Activated naive CD4-positive, alpha-beta T cell treated with anti-CD3 and anti-CD28 coated beads, Interleukin-2, amount 50 U/mL, for 24 hours (primary cell): Measurements from ENCODE around the gene GDAP1L1.
"Not testable (repeated sequence)": the region's sequence is repeated elsewhere in the genome, so short reads cannot be mapped to it uniquely, and the experiment has no call there.

ENCODE experiments used
- H3K27ac Mint-ChIP-seq: one replicate; pipeline ENCODE4 v1.8.0; 2021; ENCODE audit warnings: mild to moderate bottlenecking, mixed read lengths
- H3K27me3 Mint-ChIP-seq: one replicate; pipeline ENCODE4 v1.8.0; 2021; ENCODE audit warnings: mixed read lengths
- H3K36me3 Mint-ChIP-seq: one replicate; pipeline ENCODE4 v1.8.0; 2021; ENCODE audit warnings: mixed read lengths
- H3K4me1 Mint-ChIP-seq: one replicate; pipeline ENCODE4 v1.8.0; 2021; ENCODE audit warnings: mixed read lengths
- H3K4me3 Mint-ChIP-seq: one replicate; pipeline ENCODE4 v1.8.0; 2021; ENCODE audit warnings: mild to moderate bottlenecking, mixed read lengths
- H3K9me3 Mint-ChIP-seq: one replicate; pipeline ENCODE4 v1.8.0; 2021; ENCODE audit warnings: mixed read lengths

GDAP1L1 gene

DNA sequence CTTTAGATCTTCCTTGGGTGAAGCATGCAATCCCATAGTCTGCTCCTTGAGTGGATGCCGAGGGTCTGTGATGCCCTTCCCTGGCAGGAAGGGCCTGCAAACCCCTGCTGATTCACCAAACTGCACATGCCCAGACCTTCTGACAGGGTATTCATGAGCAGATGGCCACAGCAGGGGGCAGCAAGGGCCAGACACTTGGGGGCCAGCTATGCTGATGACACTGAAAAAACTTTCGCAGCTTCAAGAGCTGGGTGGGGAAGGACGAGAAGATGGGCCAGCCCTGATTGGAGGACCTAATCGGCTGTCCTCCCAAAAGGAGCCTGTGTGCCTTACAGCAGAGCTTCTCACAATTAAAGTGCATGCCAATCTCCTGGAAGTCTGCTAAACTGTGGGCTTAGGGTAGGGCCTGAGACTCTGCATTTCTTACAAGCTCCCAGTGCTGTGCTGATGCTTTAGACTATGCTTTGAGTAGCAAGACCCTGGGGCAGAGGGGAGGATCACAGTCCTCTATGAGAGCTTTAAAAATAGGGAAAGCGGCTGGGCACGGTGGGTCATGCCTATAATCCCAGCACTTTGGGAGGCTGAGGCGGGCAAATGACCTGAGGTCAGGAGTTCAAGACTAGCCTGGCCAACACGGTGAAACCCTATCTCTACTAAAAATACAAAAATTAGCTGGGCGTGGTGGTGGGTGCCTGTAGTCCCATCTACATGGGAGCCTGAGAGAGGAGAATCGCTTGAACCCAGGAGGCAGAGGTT is 15.2 kb upstream of the GDAP1L1 start:
- Mint-ChIP-seq H3K36me3 (no peaks in the 10 kb centered on the region), H3K4me3 (no peak overlapping the region), H3K27ac (no peak overlapping the region), H3K9me3 (no peaks in the 10 kb centered on the region), H3K27me3 (no peaks in the 10 kb centered on the region), H3K4me1 (peaks cover 7% of the 10 kb centered on the region)

DNA sequence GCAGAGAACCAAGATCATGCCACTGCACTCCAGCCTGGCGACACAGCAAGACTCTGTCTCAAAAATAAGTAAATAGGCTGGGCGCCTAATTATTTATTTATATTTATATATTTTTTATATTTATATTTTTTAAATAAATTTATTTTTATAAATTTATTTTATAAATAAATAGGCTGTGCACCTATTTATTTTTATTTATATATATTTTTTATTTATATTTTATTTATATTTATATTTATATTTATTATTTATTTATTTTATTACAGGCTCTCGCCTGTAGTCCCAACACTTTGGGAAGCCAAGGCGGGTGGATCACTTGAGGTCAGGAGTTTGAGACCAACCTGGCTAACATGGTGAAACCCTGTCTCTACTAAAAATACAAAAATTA is 14.6 kb upstream of the GDAP1L1 start:
- H3K27me3 Mint-ChIP-seq, H3K9me3 Mint-ChIP-seq, H3K36me3 Mint-ChIP-seq, H3K27ac Mint-ChIP-seq, H3K4me1 Mint-ChIP-seq, H3K4me3 Mint-ChIP-seq: not testable (repeated sequence)

DNA sequence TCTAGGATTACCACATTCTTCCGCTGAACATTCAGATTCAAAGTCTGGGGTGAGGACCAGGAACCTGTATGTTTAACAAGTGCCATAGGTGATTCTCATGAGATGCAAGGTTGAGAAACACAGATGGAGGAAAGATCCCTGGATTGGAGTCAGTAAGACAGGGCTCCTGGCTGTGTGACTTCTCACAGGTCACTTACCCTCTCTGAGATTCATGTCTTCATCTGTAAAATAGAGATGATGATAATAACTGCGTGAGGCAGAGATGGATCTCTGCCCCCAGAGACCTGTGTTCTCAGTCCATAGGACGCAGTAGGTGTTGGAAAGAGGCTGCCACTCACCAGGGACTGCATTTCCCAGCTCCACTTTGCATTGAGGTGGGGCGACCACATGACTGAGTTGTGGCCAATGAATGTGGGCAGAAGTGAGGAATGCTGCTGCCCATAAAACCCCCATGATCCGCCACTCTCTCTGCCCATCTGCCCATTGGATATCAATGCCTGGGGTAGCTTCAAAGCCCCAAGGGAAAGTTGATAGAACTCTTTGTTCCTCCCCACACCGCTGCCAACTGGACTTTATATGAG is 13.6 kb upstream of the GDAP1L1 start:
- H3K4me3 Mint-ChIP-seq: no peak overlapping the region
- H3K27ac Mint-ChIP-seq: no peak overlapping the region
- peaks cover 7% of the 10 kb centered on the region for H3K4me1 Mint-ChIP-seq
- no peaks in the 10 kb centered on the region for H3K27me3 Mint-ChIP-seq
- no peaks in the 10 kb centered on the region for H3K9me3 Mint-ChIP-seq
- H3K36me3 Mint-ChIP-seq: no peaks in the 10 kb centered on the region

DNA sequence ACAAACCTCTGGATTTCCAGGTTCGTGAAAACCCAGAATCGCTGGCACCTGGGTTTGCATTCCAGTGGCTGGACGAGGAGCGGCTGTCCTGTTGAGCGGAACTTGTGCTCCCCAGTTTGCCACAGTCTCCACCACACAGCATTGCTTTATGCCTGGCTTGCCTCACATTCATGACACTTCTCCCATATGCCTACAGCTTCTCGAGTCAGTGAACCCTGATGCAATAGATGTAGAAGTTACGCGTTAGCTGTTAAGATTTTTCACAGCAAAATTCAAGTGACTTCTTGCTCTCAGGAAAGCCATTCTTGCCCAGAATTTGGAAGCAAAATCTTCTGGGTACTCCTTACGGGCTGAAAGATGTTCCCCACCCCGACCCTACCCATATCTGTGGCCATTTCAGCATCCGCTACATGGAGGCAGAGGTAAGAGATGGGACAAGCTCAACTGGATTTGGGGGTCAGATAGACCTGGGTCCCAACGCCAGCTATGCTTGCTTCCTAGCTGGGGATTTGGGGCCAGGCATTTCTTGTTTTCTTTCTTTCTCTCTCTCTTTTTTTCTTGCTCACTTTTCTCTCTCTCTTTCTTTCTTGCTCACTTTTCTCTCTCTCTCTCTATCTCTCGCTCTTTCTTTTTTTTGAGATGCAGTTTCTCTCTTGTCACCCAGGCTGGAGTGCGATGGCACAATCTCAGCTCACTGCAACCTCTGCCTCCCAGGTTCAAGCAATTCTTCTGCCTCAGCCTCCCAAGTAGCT is 12.4 kb upstream of the GDAP1L1 start:
- no peaks in the 10 kb centered on the region for H3K9me3 Mint-ChIP-seq
- peaks cover 7% of the 10 kb centered on the region for H3K4me1 Mint-ChIP-seq
- no peak overlapping the region for H3K4me3 Mint-ChIP-seq
- H3K27me3 Mint-ChIP-seq: no peaks in the 10 kb centered on the region
- H3K36me3 Mint-ChIP-seq: no peaks in the 10 kb centered on the region
- H3K27ac Mint-ChIP-seq: no peak overlapping the region

DNA sequence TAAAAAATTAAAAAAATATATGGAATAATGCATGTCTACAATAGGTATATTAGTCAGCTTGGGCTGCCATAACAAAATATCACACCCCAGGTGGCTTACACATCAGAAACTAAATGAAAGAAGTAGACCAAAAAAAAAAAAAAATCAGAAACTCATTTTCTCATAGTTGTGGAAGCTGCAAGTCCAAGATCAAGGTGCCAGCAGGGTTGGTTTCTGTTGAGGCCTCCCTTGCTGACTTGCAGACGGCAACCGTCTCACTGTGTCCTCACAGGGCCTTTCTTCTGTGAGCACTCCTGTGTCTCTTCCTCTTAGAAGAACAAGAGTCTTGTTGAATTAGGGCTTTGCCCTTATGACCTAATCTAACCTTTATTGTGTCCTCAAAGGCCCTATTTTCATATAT is 11.4 kb upstream of the GDAP1L1 start:
- Mint-ChIP-seq H3K4me1 (peaks cover 7% of the 10 kb centered on the region), H3K9me3 (no peaks in the 10 kb centered on the region), H3K27me3 (no peaks in the 10 kb centered on the region), H3K4me3 (no peak overlapping the region), H3K36me3 (peaks cover 2% of the 10 kb centered on the region), H3K27ac (no peak overlapping the region)

DNA sequence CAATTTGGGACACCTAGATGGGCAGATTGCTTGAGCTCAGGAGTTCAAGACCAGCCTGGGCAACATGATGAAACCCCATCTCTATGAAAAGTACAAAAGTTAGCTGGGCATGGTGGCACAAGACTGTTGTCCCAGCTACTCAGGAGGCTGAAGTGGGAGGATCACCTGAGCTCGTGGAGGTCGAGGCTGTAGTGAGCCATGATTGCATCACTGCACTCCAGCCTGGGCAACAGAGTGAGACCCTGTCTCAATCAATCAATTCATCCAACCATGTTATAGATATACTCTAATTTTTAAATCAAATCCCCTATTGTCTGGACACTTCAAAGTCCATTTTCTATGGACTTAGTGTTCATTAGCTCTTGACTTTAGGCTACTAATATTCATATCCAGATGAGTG is 10.3 kb upstream of the GDAP1L1 start:
- not testable (repeated sequence) for H3K36me3 Mint-ChIP-seq, H3K27ac Mint-ChIP-seq, H3K4me3 Mint-ChIP-seq, H3K27me3 Mint-ChIP-seq, H3K4me1 Mint-ChIP-seq, H3K9me3 Mint-ChIP-seq

DNA sequence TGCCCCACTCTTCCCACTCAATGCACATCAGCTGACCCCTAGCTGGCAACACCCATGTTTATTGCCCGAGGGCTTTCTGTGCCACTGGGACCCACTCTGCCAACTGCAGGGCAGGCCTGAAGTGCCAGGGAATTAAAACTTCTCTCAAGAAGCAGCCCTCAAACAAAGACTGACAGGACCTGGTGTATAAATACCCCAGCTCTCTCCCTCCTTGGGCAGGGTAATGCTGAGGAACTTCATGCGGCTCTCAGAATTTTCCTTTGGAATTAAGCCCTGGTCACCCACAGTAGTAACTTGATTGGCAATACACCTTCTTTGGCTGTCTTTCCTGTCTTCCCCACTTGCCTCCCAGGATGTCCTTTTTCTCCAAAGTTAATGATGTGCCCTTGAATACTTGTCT is 5.3 kb upstream of the GDAP1L1 start:
- H3K27ac Mint-ChIP-seq: no peak overlapping the region

DNA sequence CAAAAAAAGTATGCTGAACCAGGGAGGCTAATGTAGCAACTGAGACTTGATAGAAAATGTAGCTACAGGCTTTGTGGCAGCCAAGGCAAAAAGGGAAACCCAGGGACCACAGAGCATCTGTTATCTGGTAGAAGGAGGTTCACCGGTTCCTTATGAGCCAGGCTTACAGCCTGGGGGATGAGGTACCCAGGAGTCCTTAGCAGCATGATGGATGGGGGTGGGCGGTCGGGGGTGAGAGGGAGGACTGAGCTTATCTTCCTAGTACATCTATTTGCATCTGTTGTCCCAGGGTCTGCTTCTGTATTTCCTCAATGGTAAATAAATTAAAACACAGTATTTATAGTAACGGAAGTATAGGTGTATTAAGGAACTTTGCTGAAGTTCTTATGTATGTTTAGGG is 1.1 kb upstream of the GDAP1L1 start:
- H3K27ac Mint-ChIP-seq: no peak overlapping the region
- H3K9me3 Mint-ChIP-seq: no peaks in the 10 kb centered on the region
- H3K27me3 Mint-ChIP-seq: peaks cover 14% of the 10 kb centered on the region
- H3K4me3 Mint-ChIP-seq: no peak overlapping the region
- peaks cover 8% of the 10 kb centered on the region for H3K4me1 Mint-ChIP-seq
- H3K36me3 Mint-ChIP-seq: peaks cover 3% of the 10 kb centered on the region

More for the DNA sequence above, 5.3 kb upstream of the GDAP1L1 start:
- no peaks in the 10 kb centered on the region for H3K9me3 Mint-ChIP-seq
- peaks cover 3% of the 10 kb centered on the region for H3K4me1 Mint-ChIP-seq
- H3K4me3 Mint-ChIP-seq: no peak overlapping the region
- H3K36me3 Mint-ChIP-seq: peaks cover 2% of the 10 kb centered on the region
- peaks cover 2% of the 10 kb centered on the region for H3K27me3 Mint-ChIP-seq

DNA sequence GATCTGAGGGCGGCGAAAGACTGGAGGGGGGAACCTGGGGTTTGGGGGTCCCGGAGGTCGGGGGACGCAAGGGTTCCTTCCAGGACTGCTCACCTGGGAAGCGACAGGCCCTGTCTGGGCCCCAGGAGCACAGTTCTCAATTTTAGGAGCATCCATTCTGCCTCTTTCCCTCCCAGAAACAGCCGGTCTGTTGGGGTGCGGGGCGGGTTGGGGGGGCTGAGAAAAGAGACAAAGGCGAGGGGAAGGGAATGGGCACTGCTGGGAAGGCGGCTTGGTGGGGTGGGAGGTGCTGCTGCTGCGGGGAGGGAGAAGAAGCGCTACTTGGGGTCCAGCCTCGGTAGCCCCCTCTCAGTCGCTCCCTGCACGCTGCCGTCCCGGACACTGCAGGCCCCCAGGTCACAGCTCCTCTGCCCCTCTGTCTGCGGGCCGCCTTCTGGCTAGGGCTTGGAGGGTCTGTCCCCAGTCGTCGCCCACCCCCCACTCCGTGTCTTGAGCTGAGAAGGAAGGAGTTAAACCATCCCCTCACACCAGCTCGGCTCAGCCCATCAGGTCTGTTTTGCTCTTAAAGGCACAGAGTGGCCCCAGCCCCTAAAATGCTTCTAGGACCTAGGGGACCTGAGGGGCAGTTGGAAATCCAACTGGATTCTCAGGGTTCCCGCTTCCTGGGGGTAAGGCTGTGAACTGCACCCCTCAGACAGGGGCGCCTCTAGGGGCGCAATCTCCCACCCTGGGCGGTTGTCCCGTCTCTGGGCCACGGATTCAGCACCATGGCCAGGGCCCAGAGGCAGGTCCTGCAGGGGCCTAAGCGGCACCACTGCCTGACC is 690 bp downstream of the GDAP1L1 start:
- Mint-ChIP-seq H3K27ac (no peak overlapping the region), H3K27me3 (peaks cover 14% of the 10 kb centered on the region), H3K4me3 (no peak overlapping the region), H3K9me3 (no peaks in the 10 kb centered on the region), H3K4me1 (peaks cover 8% of the 10 kb centered on the region), H3K36me3 (peaks cover 4% of the 10 kb centered on the region)

DNA sequence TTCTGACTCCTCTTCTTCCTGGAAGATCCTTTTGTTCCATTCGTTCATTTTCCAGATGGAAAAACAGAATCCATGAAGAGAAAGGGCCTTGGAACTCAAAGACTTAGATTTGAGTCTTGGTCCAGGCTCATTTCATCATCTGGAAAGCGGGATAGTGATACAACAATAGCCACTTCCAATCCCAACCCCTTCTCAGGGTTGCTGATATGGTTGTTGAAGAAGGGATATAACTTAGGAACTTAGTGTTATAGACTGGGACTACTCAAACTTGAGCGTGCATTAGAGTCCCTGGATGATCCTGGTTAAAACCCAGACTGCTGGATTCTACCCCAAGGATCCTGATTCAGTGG is 1.3 kb downstream of the GDAP1L1 start:
- Mint-ChIP-seq H3K27ac (no peak overlapping the region), H3K4me1 (peaks cover 8% of the 10 kb centered on the region), H3K9me3 (no peaks in the 10 kb centered on the region), H3K36me3 (peaks cover 7% of the 10 kb centered on the region), H3K27me3 (peaks cover 14% of the 10 kb centered on the region), H3K4me3 (no peak overlapping the region)

DNA sequence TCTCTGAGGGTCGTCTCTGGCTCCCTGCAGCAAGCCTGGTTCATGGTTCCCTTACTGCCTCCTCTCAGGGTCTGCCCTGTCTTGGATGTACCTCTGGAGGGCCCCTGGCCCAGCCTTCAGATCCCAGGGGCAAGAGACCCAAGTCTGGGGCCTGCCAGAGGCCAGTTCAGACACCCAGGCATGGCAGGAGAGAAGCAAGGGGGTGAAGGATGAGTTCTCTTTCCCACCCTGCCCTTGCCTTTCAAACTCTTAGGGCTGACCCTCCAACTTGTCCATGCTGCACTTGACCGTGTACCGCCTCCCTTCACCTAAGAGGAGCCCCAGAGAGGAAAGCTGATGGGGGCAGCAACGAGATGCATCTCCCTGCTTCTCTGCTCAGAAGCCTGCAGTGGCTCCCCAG is 4.2 kb downstream of the GDAP1L1 start:
- H3K4me1 Mint-ChIP-seq: peaks cover 8% of the 10 kb centered on the region
- H3K36me3 Mint-ChIP-seq: peaks cover 10% of the 10 kb centered on the region
- no peak overlapping the region for H3K27ac Mint-ChIP-seq
- H3K9me3 Mint-ChIP-seq: no peaks in the 10 kb centered on the region
- H3K4me3 Mint-ChIP-seq: no peak overlapping the region
- peaks cover 14% of the 10 kb centered on the region for H3K27me3 Mint-ChIP-seq

DNA sequence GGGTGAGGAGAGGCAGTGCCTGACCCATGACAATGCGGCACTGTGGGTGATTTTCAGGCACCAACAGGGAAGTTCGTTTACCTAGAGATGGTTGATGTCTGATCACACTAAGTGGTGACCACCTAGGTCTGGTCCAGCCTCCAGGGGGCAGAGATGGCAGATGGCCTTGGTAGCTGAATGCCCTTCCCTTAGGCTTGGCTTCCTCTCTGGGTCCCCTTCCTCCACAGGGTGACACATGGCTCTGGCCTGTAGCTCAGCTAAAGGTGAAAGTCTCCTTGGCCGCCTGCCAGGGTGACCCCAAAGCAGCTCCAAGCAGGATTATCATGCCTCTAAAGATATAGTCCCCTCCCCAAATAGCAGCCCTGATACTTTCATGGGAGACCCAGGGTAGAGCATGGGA is 6.4 kb downstream of the GDAP1L1 start:
- H3K4me3 Mint-ChIP-seq: no peak overlapping the region
- H3K27me3 Mint-ChIP-seq: peaks cover 7% of the 10 kb centered on the region
- H3K9me3 Mint-ChIP-seq: no peaks in the 10 kb centered on the region
- H3K27ac Mint-ChIP-seq: no peak overlapping the region
- no peaks in the 10 kb centered on the region for H3K4me1 Mint-ChIP-seq
- H3K36me3 Mint-ChIP-seq: peaks cover 10% of the 10 kb centered on the region

DNA sequence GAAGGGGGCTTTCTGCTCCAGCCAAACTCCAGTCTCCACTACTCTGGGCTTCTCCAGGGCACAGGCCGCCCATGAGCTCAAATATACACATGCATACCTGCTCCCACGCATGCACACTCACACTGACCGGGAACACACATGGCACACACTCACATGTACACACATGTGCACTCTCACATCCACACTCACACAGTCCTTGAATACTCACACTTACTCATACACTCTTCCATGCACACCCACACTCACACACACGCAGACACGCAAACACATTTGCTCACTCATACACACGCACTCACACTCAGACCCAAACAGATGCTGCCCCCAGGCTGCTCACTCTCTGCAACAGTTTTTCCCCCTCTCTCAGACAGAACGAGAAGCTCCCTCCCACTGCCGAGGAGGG is 7.0 kb downstream of the GDAP1L1 start:
- Mint-ChIP-seq H3K9me3 (no peaks in the 10 kb centered on the region), H3K36me3 (peaks cover 10% of the 10 kb centered on the region), H3K27me3 (peaks cover 4% of the 10 kb centered on the region), H3K4me3 (no peak overlapping the region), H3K27ac (no peak overlapping the region), H3K4me1 (no peaks in the 10 kb centered on the region)

DNA sequence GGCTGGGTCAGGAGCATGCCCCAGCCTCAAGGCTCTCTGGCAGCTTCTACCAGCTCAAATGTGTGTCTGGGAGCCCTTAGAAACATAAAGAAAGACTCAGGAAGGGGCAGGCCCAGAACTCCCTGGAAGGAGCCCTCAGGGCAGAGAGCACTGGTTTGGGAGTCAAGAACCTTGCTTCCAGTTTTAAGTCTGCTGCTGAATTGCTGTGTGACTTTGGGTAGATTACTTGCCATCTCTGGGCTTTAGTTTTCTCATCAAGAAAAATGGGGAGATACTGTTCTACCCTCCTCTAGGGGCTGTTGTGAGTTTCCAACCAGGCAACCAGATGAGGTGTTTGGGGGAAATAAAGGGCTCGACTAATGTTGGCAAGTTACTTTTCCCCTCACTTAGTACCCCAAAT is 8.8 kb downstream of the GDAP1L1 start:
- Mint-ChIP-seq H3K27ac (no peak overlapping the region), H3K4me1 (no peaks in the 10 kb centered on the region), H3K36me3 (peaks cover 7% of the 10 kb centered on the region), H3K4me3 (no peak overlapping the region), H3K27me3 (peaks cover under 1% of the 10 kb centered on the region), H3K9me3 (no peaks in the 10 kb centered on the region)

DNA sequence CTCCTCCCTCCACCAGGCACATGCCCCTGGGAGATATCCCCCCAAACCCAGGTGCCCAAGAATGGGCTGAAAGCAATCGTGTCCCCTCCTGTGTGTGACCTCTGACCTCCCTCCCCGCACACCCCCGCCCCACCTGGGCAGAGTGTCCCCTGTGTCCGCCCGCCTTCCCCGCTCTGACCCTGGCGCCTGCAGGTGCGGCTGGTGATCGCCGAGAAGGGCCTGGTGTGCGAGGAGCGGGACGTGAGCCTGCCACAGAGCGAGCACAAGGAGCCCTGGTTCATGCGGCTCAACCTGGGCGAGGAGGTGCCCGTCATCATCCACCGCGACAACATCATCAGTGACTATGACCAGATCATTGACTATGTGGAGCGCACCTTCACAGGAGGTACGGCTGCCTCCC is 9.9 kb downstream of the GDAP1L1 start:
- Mint-ChIP-seq H3K4me3 (no peak overlapping the region), H3K9me3 (no peaks in the 10 kb centered on the region), H3K36me3 (peaks cover 7% of the 10 kb centered on the region), H3K4me1 (no peaks in the 10 kb centered on the region), H3K27me3 (no peaks in the 10 kb centered on the region), H3K27ac (no peak overlapping the region)
